Measurements from ENCODE around the gene ARHGEF17. TPM values are rescaled to one million over a fixed set of nuclear protein-coding genes. Genes with fewer than 3 reads are reported as not detected.

Gene ARHGEF17
- total and polyA plus RNA-seq, 2 experiments from 2014 or later = 15.3 to 23.5 TPM

DNA sequence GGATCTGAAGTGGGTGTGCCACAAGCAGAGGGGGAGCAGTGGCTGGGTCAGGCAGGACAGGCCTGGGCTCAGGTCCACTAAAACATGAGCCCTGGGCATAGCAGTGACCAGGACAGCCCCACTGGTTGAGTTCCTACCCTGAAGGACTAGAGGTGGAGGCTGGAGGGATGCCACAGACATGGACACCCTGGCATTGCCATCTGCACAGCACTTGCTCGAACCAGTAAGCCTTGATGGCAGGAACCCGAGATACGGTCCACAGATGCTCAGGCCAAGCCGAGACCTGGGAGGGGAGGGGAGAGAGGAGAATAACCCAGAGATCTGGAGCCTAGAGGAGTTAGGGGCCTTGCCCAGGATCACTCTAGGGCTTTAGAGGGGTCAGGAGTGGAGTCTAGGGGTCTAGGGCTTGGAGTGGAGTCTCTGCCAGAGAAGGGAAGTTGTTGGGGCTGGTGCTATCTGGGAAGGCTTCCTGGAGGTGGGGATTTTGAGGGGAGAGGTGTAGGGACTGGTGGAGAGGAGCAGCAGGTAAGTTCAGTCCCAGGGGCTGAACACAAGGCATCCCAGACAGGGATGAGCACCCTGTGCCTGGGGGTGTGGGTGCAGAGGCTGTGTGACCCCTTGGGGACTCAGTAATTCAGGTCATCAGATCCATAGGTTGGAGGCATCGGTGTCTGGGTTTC lies 37.5 kb downstream of the ARHGEF17 start:
- Histone ChIP-seq H3K4me2 (ENCODE audit: unreplicated experiment) (no peak overlapping the region), H3K27me3 (replicated peaks; ENCODE audit: insufficient read depth) (no peaks in the 10 kb centered on the region), H3K27ac (no peak overlapping the region), H3F3A (ENCODE audit: insufficient read depth) (peaks cover 4% of the 10 kb centered on the region; the same call in 1 of the 2 replicates), H2AFZ (no peak overlapping the region), H3K4me3 (no peak overlapping the region), H3K4me1 (ENCODE audit: insufficient read depth) (no peaks in the 10 kb centered on the region), H4K20me1 (ENCODE audit: insufficient read depth) (peaks cover 9% of the 10 kb centered on the region), H3K9ac (no peak overlapping the region), H3K9me2 (ENCODE audit: insufficient read depth) (no peaks in the 10 kb centered on the region), H3K9me3 (ENCODE audit: low read depth) (no peaks in the 10 kb centered on the region), H3K79me2 (ENCODE audit: insufficient read depth) (peaks cover 78% of the 10 kb centered on the region), H3K36me3 (ENCODE audit: low read depth) (no peaks in the 10 kb centered on the region; the same call in 1 of the 2 replicates)
- no peak for DNase-seq
- 89 to 90% methylated on average over 5 of the region's 5 CpGs for WGBS, 2 experiments (ENCODE audit: low coverage in 1 of 2, low lambda C conversion rate in 2 of 2, missing lambda C conversion rate in 2 of 2)
- in situ Hi-C loops (cut with MboI) = no loop called here
- no peak for TF ChIP-seq EZH2 (IDR thresholded peaks at IDR 0.05; ENCODE audit: insufficient read depth, poor library complexity, severe bottlenecking)
- TF ChIP-seq EZH2phosphoT487 (IDR thresholded peaks at IDR 0.05; ENCODE audit: insufficient read depth, low read depth) = no peak

DNA sequence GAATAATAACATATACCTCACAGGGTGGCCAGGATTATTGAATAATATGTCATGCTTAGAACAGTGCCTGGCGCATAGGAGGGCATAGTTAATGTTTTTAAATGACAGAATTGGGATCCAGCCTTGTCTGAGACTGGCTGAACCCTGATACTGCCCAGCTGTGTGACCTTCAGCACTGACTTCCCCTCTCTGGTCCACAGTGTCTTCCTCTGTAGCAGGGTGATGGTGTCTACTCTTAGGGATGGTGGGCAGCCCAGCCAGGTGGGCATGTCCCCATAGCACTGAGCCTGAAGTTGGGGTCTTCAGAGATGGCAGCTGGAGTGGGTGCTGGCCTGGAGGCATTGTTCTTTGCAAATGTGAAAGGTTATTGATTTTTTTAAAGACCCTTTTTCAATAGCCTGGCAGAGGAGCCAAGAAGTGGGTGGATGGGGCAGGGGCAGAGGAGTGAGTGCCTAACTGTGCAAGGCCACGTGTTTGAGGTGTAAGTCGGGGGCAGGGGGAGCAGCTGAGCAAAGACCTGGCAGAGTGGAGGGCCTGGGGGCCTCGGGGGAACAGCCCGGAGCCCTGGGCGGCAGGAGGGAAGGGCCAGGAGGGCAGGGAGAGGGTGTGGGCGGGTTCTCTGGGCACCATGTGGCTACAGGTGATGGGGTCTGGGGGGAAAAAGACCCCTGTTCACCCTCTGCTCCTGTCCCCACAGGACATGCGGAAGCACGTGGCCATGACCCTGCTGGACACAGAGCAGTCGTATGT lies 38.3 kb downstream of the ARHGEF17 start:
- no peak for TF ChIP-seq EZH2phosphoT487 (IDR thresholded peaks at IDR 0.05; ENCODE audit: insufficient read depth, low read depth)
- no peak for TF ChIP-seq EZH2 (IDR thresholded peaks at IDR 0.05; ENCODE audit: insufficient read depth, poor library complexity, severe bottlenecking)
- Histone ChIP-seq H3K4me2 (ENCODE audit: unreplicated experiment) (no peak overlapping the region), H3K27me3 (replicated peaks; ENCODE audit: insufficient read depth) (no peaks in the 10 kb centered on the region), H3K4me1 (ENCODE audit: insufficient read depth) (no peaks in the 10 kb centered on the region), H3F3A (ENCODE audit: insufficient read depth) (peaks cover 4% of the 10 kb centered on the region; the same call in 1 of the 2 replicates), H4K20me1 (ENCODE audit: insufficient read depth) (peaks cover 9% of the 10 kb centered on the region), H3K27ac (no peak overlapping the region), H2AFZ (no peak overlapping the region), H3K9me3 (ENCODE audit: low read depth) (no peaks in the 10 kb centered on the region), H3K79me2 (ENCODE audit: insufficient read depth) (peaks cover 74% of the 10 kb centered on the region), H3K36me3 (ENCODE audit: low read depth) (no peaks in the 10 kb centered on the region; the same call in 1 of the 2 replicates), H3K4me3 (no peak overlapping the region), H3K9me2 (ENCODE audit: insufficient read depth) (no peaks in the 10 kb centered on the region), H3K9ac (no peak overlapping the region)
- in situ Hi-C loops (cut with MboI) = no loop called here
- DNase-seq = no peak
- WGBS, 2 experiments (ENCODE audit: low coverage in 1 of 2, low lambda C conversion rate in 2 of 2, missing lambda C conversion rate in 2 of 2) = 95 to 100% methylated on average over 5 to 9 of the region's 10 CpGs

DNA sequence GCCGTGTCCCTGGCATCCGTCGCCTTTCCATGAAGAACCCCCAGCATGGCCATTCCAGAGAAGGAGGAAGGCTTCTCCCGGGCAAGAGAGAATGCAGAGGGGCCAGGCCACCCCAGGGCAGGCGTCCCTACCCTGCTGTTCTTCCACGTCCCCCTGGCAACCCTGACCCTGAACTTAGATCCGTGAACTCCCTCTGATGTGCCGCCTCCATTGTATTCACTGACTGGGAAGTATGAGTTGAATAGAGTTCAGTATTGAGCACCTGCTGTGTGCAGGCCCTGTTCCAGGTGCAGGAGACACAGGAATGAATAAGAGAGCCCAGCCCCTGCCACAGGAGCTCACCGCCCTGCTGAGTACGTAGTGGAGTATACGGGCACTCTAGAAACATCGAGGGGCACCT lies 39.0 kb downstream of the ARHGEF17 start:
- peaks cover 4% of the 10 kb centered on the region; the same call in 1 of the 2 replicates for H3F3A ChIP-seq (ENCODE audit: insufficient read depth)
- H3K79me2 ChIP-seq (ENCODE audit: insufficient read depth) = peaks cover 74% of the 10 kb centered on the region
- no peaks in the 10 kb centered on the region for H3K27me3 ChIP-seq (replicated peaks; ENCODE audit: insufficient read depth)
- no peak for TF ChIP-seq EZH2phosphoT487 (IDR thresholded peaks at IDR 0.05; ENCODE audit: insufficient read depth, low read depth)
- TF ChIP-seq EZH2 (IDR thresholded peaks at IDR 0.05; ENCODE audit: insufficient read depth, poor library complexity, severe bottlenecking) = no peak
- no peaks in the 10 kb centered on the region for H3K9me2 ChIP-seq (ENCODE audit: insufficient read depth)
- no peaks in the 10 kb centered on the region; the same call in 1 of the 2 replicates for H3K36me3 ChIP-seq (ENCODE audit: low read depth)
- H3K27ac ChIP-seq = no peak overlapping the region
- no peaks in the 10 kb centered on the region for H3K9me3 ChIP-seq (ENCODE audit: low read depth)
- H4K20me1 ChIP-seq (ENCODE audit: insufficient read depth) = peaks cover 9% of the 10 kb centered on the region
- DNase-seq = no peak
- no peaks in the 10 kb centered on the region for H3K4me1 ChIP-seq (ENCODE audit: insufficient read depth)
- 92 to 93% methylated on average over 12 of the region's 12 CpGs for WGBS, 2 experiments (ENCODE audit: low coverage in 1 of 2, low lambda C conversion rate in 2 of 2, missing lambda C conversion rate in 2 of 2)
- H3K4me2 ChIP-seq (ENCODE audit: unreplicated experiment) = no peak overlapping the region
- no peak overlapping the region for H3K4me3 ChIP-seq
- in situ Hi-C loops (cut with MboI) = no loop called here
- H2AFZ ChIP-seq = no peak overlapping the region
- no peak overlapping the region for H3K9ac ChIP-seq

GRCh38 chr11:73348838-73349237 lies 40.8 kb downstream of the ARHGEF17 start:
- H3K27me3 ChIP-seq (replicated peaks; ENCODE audit: insufficient read depth) = no peaks in the 10 kb centered on the region
- H3K27ac ChIP-seq = no peak overlapping the region
- no peak overlapping the region for H3K4me3 ChIP-seq
- no peak for DNase-seq
- peaks cover 4% of the 10 kb centered on the region; the same call in 1 of the 2 replicates for H3F3A ChIP-seq (ENCODE audit: insufficient read depth)
- in situ Hi-C loops (cut with MboI) = no loop called here
- H3K79me2 ChIP-seq (ENCODE audit: insufficient read depth) = peaks cover 75% of the 10 kb centered on the region
- no peaks in the 10 kb centered on the region for H3K9me3 ChIP-seq (ENCODE audit: low read depth)
- H2AFZ ChIP-seq = no peak overlapping the region
- no peak overlapping the region for H3K4me2 ChIP-seq (ENCODE audit: unreplicated experiment)
- no peaks in the 10 kb centered on the region for H3K9me2 ChIP-seq (ENCODE audit: insufficient read depth)
- no peaks in the 10 kb centered on the region for H3K4me1 ChIP-seq (ENCODE audit: insufficient read depth)
- H3K9ac ChIP-seq = no peak overlapping the region
- no peak for TF ChIP-seq EZH2 (IDR thresholded peaks at IDR 0.05; ENCODE audit: insufficient read depth, poor library complexity, severe bottlenecking)
- TF ChIP-seq EZH2phosphoT487 (IDR thresholded peaks at IDR 0.05; ENCODE audit: insufficient read depth, low read depth) = no peak
- H3K36me3 ChIP-seq (ENCODE audit: low read depth) = peaks cover 8% of the 10 kb centered on the region; the same call in 1 of the 2 replicates
- 81 to 84% methylated on average over 5 of the region's 5 CpGs for WGBS, 2 experiments (ENCODE audit: low coverage in 1 of 2, low lambda C conversion rate in 2 of 2, missing lambda C conversion rate in 2 of 2)
- H4K20me1 ChIP-seq (ENCODE audit: insufficient read depth) = peaks cover 9% of the 10 kb centered on the region; the same call in 1 of the 2 replicates

Data from GM23248 (cell line).